ENCODE data around the gene AQP6.
"Not testable (repeated sequence)": the region's sequence is repeated elsewhere in the genome, so short reads cannot be mapped to it uniquely, and the experiment has no call there.

The AQP6 gene

GRCh38 chr12:49987625-49988303, 15.0 kb downstream of the AQP6 start:
- DNase-seq = no peak

GRCh38 chr12:49989400-49989799, 16.7 kb downstream of the AQP6 start:
- not testable (repeated sequence) for DNase-seq

GRCh38 chr12:49990273-49990672, 17.5 kb downstream of the AQP6 start:
- no peak for DNase-seq

- no peak for DNase-seq
Observed at GRCh38 chr12:49998453-49998852, 25.7 kb downstream of the AQP6 start.

- DNase-seq = no peak
Observed at GRCh38 chr12:50003595-50003994, 30.8 kb downstream of the AQP6 start.

- DNase-seq = no peak
Observed at GRCh38 chr12:50004696-50005095, 31.9 kb downstream of the AQP6 start.

GRCh38 chr12:50005175-50005574, 32.4 kb downstream of the AQP6 start:
- DNase-seq = peak in 4 of 58 donors; percentile 13 to 47 (median 30)

- DNase-seq = peak in 2 of 58 donors; percentile 13 to 19
Observed at GRCh38 chr12:50006280-50006679, 33.5 kb downstream of the AQP6 start.

- DNase-seq = no peak
Observed at GRCh38 chr12:50006754-50007442, 34.2 kb downstream of the AQP6 start.

GRCh38 chr12:50013361-50014147, 40.8 kb downstream of the AQP6 start:
- peak in 1 of 58 donors; percentile 3 for DNase-seq

GRCh38 chr12:50014342-50014741, 41.6 kb downstream of the AQP6 start:
- no peak for DNase-seq

GRCh38 chr12:50016501-50017475, 44.0 kb downstream of the AQP6 start:
- DNase-seq = peak in 27 of 58 donors; percentile 5 to 73 (median 31)

GRCh38 chr12:50017641-50018040, 44.9 kb downstream of the AQP6 start:
- no peak for DNase-seq

- no peak for DNase-seq
Observed at GRCh38 chr12:50018154-50018553, 45.4 kb downstream of the AQP6 start.

GRCh38 chr12:50018968-50019367, 46.2 kb downstream of the AQP6 start:
- DNase-seq = no peak

GRCh38 chr12:50019524-50019923, 46.8 kb downstream of the AQP6 start:
- no peak for DNase-seq

GRCh38 chr12:50021031-50021430, 48.3 kb downstream of the AQP6 start:
- no peak for DNase-seq

- no peak for DNase-seq
Observed at GRCh38 chr12:50022903-50023302, 50.2 kb downstream of the AQP6 start.

GRCh38 chr12:50024227-50024626, 51.5 kb downstream of the AQP6 start:
- no peak for DNase-seq

GRCh38 chr12:50024805-50025186, 52.0 kb downstream of the AQP6 start:
- no peak for DNase-seq

All from anterior cingulate cortex (tissue), 58 donors.